Astrocyte of the cerebellum (primary cell): ENCODE results near the gene TPSG1.

Source experiments
- DNase-seq: peaks from one replicate; pipeline ENCODE4 v3.0.0-alpha.2; 2011; ENCODE audit warnings: low read depth
- H3K4me3 ChIP-seq: 2 replicates; pipeline ENCODE4 v1.5.1; 2011; ENCODE audit warnings: mild to moderate bottlenecking, low read depth, low read length, moderate library complexity
- in situ Hi-C: cut with HindIII; loops from 2 replicates; pipeline ENCODE4 v1.10.0; 2017; ENCODE audit warnings: low sequenced_read_pairs
- TF ChIP-seq, protein P1 (sequence below): IDR thresholded peaks from 2 replicates; pipeline ENCODE4 v1.5.1; 2012; ENCODE audit warnings: low read length, low read depth, moderate library complexity, mild to moderate bottlenecking; ENCODE audit errors: missing control alignments

TPSG1 gene

DNA sequence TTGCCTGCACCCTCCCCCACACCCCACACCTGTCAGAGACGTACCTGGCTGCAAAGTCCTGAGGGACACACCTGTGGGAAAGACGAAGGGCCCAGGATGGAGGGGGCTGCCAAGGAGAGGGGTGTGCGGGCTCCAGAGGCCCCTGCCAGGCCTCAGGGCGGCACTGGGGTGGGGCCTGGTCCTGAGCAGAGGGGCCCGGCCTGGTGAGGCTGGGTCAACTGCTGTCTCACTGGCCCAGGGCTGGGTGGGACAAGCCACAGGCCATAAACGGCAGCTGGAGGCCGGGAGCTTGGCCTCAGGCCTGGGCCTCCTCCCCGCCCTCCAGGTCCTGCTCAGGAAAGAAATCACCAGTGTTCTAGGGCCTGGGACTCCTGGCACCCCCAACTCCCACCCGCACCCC lies 510 bp downstream of the TPSG1 start:
- H3K4me3 ChIP-seq = no peak overlapping the region
- DNase-seq = no peak
- in situ Hi-C loops = no loop called here
- TF ChIP-seq, protein P1, sequence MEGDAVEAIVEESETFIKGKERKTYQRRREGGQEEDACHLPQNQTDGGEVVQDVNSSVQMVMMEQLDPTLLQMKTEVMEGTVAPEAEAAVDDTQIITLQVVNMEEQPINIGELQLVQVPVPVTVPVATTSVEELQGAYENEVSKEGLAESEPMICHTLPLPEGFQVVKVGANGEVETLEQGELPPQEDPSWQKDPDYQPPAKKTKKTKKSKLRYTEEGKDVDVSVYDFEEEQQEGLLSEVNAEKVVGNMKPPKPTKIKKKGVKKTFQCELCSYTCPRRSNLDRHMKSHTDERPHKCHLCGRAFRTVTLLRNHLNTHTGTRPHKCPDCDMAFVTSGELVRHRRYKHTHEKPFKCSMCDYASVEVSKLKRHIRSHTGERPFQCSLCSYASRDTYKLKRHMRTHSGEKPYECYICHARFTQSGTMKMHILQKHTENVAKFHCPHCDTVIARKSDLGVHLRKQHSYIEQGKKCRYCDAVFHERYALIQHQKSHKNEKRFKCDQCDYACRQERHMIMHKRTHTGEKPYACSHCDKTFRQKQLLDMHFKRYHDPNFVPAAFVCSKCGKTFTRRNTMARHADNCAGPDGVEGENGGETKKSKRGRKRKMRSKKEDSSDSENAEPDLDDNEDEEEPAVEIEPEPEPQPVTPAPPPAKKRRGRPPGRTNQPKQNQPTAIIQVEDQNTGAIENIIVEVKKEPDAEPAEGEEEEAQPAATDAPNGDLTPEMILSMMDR = no peak

DNA sequence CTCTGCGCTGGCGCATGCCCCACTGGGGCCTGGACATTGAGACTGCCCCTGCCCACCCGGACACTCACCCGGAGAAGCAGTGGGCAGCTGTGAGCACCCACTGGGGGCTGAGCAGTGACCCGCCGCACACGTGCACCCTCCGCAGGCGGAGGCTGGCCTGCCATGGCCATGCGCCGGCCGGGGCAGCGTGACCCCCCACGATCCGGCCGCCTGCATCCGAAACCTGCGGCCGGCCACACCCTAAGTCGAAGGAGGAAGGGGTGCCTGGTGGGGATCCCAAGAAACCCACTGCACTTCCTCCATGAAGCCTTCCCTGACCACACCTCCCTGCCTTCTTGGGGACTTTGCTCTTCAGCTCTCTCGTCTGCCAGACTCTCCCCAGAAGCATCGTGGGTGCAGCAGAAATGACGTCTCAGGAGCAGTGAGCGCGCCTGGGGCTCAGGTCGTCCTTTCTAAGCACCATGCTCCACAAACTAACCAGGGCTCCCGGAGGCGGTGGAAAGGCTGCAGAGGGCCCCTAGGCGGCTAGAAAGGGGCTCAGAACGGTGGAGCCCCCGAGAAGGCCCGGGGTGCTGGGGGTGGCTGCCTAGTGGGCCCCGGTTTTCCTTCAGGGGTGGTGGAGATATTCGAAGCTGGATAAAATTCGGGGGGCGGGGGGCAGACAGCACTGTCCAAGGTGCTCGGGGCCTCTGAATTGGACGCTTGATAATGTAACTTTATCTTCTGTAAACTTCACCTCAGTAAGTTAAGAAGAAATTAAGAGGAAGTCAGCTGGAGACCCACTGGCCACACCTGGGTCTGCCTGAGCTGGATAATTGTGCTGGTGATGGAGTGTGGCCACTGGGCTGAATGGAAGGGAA lies 1.5 kb downstream of the TPSG1 start:
- DNase-seq = no peak
- in situ Hi-C loops = no loop called here
- no peak overlapping the region for H3K4me3 ChIP-seq
- TF ChIP-seq, protein P1 = no peak

GRCh38 chr16:1222553-1223354 lies 2.3 kb downstream of the TPSG1 start:
- TF ChIP-seq, protein P1 = no peak
- in situ Hi-C loops = no loop called here
- no peak for DNase-seq
- no peak overlapping the region for H3K4me3 ChIP-seq

GRCh38 chr16:1221628-1222552 lies 3.2 kb downstream of the TPSG1 start:
- TF ChIP-seq, protein P1 = no peak
- no peak overlapping the region for H3K4me3 ChIP-seq
- in situ Hi-C loops = no loop called here
- no peak for DNase-seq

DNA sequence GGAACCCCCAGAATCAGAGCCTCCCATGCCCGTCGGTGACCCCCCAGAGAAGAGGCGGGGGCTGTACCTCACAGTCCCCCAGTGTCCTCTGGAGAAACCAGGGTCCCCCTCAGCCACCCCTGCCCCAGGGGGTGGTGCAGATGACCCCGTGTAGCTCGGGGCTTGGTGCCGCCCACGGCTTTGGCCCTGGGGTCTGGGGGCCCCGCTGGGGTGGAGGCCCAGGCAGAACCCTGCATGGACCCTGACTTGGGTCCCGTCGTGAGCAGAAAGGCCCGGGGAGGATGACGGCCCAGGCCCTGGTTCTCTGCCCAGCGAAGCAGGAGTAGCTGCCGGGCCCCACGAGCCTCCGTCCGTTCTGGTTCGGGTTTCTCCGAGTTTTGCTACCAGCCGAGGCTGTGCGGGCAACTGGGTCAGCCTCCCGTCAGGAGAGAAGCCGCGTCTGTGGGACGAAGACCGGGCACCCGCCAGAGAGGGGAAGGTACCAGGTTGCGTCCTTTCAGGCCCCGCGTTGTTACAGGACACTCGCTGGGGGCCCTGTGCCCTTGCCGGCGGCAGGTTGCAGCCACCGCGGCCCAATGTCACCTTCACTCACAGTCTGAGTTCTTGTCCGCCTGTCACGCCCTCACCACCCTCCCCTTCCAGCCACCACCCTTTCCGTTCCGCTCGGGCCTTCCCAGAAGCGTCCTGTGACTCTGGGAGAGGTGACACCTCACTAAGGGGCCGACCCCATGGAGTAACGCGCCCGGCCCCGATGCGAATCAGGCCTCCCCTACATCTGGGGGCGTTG lies 4.0 kb downstream of the TPSG1 start:
- no peak for DNase-seq
- no peak overlapping the region for H3K4me3 ChIP-seq
- TF ChIP-seq, protein P1 = no peak
- in situ Hi-C loops = no loop called here
